T47D (cell line): ENCODE data around the gene DOC2B.
"Not testable (repeated sequence)": the region's sequence is repeated elsewhere in the genome, so short reads cannot be mapped to it uniquely, and the experiment has no call there.

Experiments used
- DNase-seq, 2 experiments: peaks; one replicate each; pipeline versions ENCODE4 v3.0.0 to v3.0.0-alpha.2; 2011 to 2012; ENCODE audit warnings: low read depth in 1 of 2, low spot score in 1 of 2
- JUND ChIP-seq: IDR thresholded peaks from 2 replicates; pipeline ENCODE4 v1.6.1; 2012; ENCODE audit warnings: low read depth
- in situ Hi-C: cut with HindIII; loops from 2 replicates; pipeline ENCODE4 v1.10.0; 2016; ENCODE audit warnings: low sequenced_read_pairs, low pct_unique_long_range_greater_than_20kb

Gene DOC2B

GRCh38 chr17:177155-177554 is 4.3 kb downstream of the DOC2B start:
- in situ Hi-C loops: no loop called here
- no peak for TF ChIP-seq JUND
- no peak for DNase-seq

GRCh38 chr17:173166-173911 is 8.1 kb downstream of the DOC2B start:
- DNase-seq: peak; percentile 54 to 56
- in situ Hi-C loops: no loop called here
- TF ChIP-seq JUND: no peak

GRCh38 chr17:172401-172800 is 9.0 kb downstream of the DOC2B start:
- TF ChIP-seq JUND: no peak
- DNase-seq: no peak
- in situ Hi-C loops: no loop called here

- DNase-seq: no peak
- in situ Hi-C loops: no loop called here
- no peak for TF ChIP-seq JUND
Observed at GRCh38 chr17:171871-172270, 9.6 kb downstream of the DOC2B start.

- DNase-seq: no peak
- in situ Hi-C loops: no loop called here
- TF ChIP-seq JUND: no peak
Observed at GRCh38 chr17:170130-170670, 11.2 kb downstream of the DOC2B start.

- in situ Hi-C loops, DNase-seq: not testable (repeated sequence)
Observed at GRCh38 chr17:168614-169013, 12.8 kb downstream of the DOC2B start.

GRCh38 chr17:165939-166338 is 15.5 kb downstream of the DOC2B start:
- TF ChIP-seq JUND: no peak
- no peak for DNase-seq
- in situ Hi-C loops: no loop called here

- in situ Hi-C loops: no loop called here
- no peak for TF ChIP-seq JUND
- DNase-seq: peak; percentile 73 to 74
Observed at GRCh38 chr17:164303-165235, 16.9 kb downstream of the DOC2B start.

GRCh38 chr17:163514-164098 is 17.8 kb downstream of the DOC2B start:
- TF ChIP-seq JUND: no peak
- DNase-seq: no peak
- in situ Hi-C loops: no loop called here

GRCh38 chr17:162689-163088 is 18.8 kb downstream of the DOC2B start:
- no peak for TF ChIP-seq JUND
- DNase-seq: no peak
- in situ Hi-C loops: no loop called here

GRCh38 chr17:161481-161880 is 20.0 kb downstream of the DOC2B start:
- TF ChIP-seq JUND: no peak
- in situ Hi-C loops: no loop called here
- no peak for DNase-seq

GRCh38 chr17:160336-160735 is 21.1 kb downstream of the DOC2B start:
- no peak for DNase-seq
- TF ChIP-seq JUND: no peak
- in situ Hi-C loops: no loop called here

GRCh38 chr17:159609-160008 is 21.8 kb downstream of the DOC2B start:
- no peak for TF ChIP-seq JUND
- no peak for DNase-seq
- in situ Hi-C loops: no loop called here
